Measurements from ENCODE around the gene DOCK9.

- TF ChIP-seq CTCF (IDR thresholded peaks at IDR 0.05) (no peak), REST (IDR thresholded peaks at IDR 0.05; ENCODE audit: insufficient read depth in 1 of 2, low read depth in 2 of 2, low read length in 1 of 2) (no peak), POLR2AphosphoS5 (IDR thresholded peaks at IDR 0.05; ENCODE audit: low read depth, low read length) (no peak), SIN3A (IDR thresholded peaks at IDR 0.05; ENCODE audit: borderline replicate concordance, insufficient read depth, low read depth, low read length) (no peak), TCF7L2 (IDR thresholded peaks at IDR 0.05; ENCODE audit: low read depth, low read length) (no peak)
These were observed 154.4 kb downstream of the DOCK9 start for GRCh38 chr13:98823442-98823841.

Measured in Panc1 (cell line).